K562 (cell line): ENCODE measurements around the gene TBCC. TPM values are rescaled to one million over a fixed set of nuclear protein-coding genes. Genes with fewer than 3 reads are reported as not detected.

Source experiments
- AFF4 ChIP-seq: sonication (generic); formaldehyde crosslinking; IDR thresholded peaks from 2 replicates; pipeline ENCODE4 v1.8.0; 2023; ENCODE audit warnings: mild to moderate bottlenecking, missing genetic modification reagents
- CBX2 ChIP-seq: fragments of 200-600 bp; sonication (generic); IDR thresholded peaks from one replicate; pipeline ENCODE4 v1.6.1; 2012; ENCODE audit warnings: mild to moderate bottlenecking, low read length, inconsistent platforms; ENCODE audit not compliant: insufficient read depth, poor library complexity, severe bottlenecking
- DIDO1 ChIP-seq: fragments of 450-650 bp; IDR thresholded peaks from 2 replicates; pipeline ENCODE4 v1.6.1; 2016; ENCODE audit warnings: low read depth, missing biosample characterization, missing genetic modification characterization
- ETS1 ChIP-seq: conservative IDR thresholded peaks from 2 replicates; pipeline ENCODE4 v1.6.1; 2011; ENCODE audit warnings: low read depth, mild to moderate bottlenecking, low read length; ENCODE audit not compliant: control insufficient read depth
- IRF1 ChIP-seq: sonication (generic); formaldehyde crosslinking; IDR thresholded peaks from 2 replicates; pipeline ENCODE4 v1.8.0; 2022; ENCODE audit warnings: missing genetic modification reagents, mild to moderate bottlenecking, borderline replicate concordance
- L3MBTL2 ChIP-seq: fragments of 450-650 bp; IDR thresholded peaks from 2 replicates; pipeline ENCODE4 v1.6.1; 2016; ENCODE audit warnings: mild to moderate bottlenecking, moderate library complexity
- RAD51 ChIP-seq: fragments of 450-650 bp; IDR thresholded peaks from 2 replicates; pipeline ENCODE4 v1.7.1; 2016; ENCODE audit warnings: low read depth, mild to moderate bottlenecking, borderline replicate concordance
- SMAD4 ChIP-seq: fragments of 250-450 bp; sonication (Bioruptor Pico); conservative IDR thresholded peaks from 2 replicates; pipeline ENCODE4 v1.8.0; 2021; ENCODE audit warnings: inconsistent platforms, mild to moderate bottlenecking, moderate library complexity
- SMARCA5 ChIP-seq: fragments of 450-650 bp; IDR thresholded peaks from 2 replicates; pipeline ENCODE4 v1.6.1; 2016
- SPI1 ChIP-seq: IDR thresholded peaks from 2 replicates; pipeline ENCODE4 v1.6.1; 2011; ENCODE audit warnings: low read depth, low read length, control low read depth, borderline replicate concordance
- TCF3 ChIP-seq: sonication (generic); formaldehyde crosslinking; IDR thresholded peaks from 2 replicates; pipeline ENCODE4 v1.4.0; 2020; ENCODE audit warnings: mild to moderate bottlenecking, missing genetic modification reagents
- ZBTB7A ChIP-seq: IDR thresholded peaks from 2 replicates; pipeline ENCODE4 v1.6.1; 2011; ENCODE audit warnings: low read depth, mild to moderate bottlenecking, low read length, moderate library complexity, borderline replicate concordance; ENCODE audit not compliant: control insufficient read depth
- ZNF175 ChIP-seq: fragments of 200-800 bp; sonication (Bioruptor generic); IDR thresholded peaks from 2 replicates; pipeline ENCODE4 v1.6.1; 2016; ENCODE audit warnings: low read depth, mild to moderate bottlenecking, missing genetic modification characterization, missing compliant biosample characterization
- ZNF408 ChIP-seq: fragments of 250-450 bp; sonication (Bioruptor Pico); IDR thresholded peaks from 2 replicates; pipeline ENCODE4 v1.4.0; 2020; ENCODE audit warnings: low read depth, mild to moderate bottlenecking, moderate library complexity
- ZNF592 ChIP-seq: fragments of 450-650 bp; IDR thresholded peaks from 2 replicates; pipeline ENCODE4 v1.6.1; 2017; ENCODE audit warnings: antibody characterized with exemption, mild to moderate bottlenecking
- ZNF75A ChIP-seq: fragments of 450-650 bp; formaldehyde crosslinking; IDR thresholded peaks from 2 replicates; pipeline ENCODE4 v1.4.0; 2020; ENCODE audit warnings: mild to moderate bottlenecking
- polyA plus RNA-seq, 8 experiments: library from polyadenylated mRNA; depleted of rRNA in 4 of 8; stranded (reverse) in 5 of 8; unstranded in 3 of 8; fragments of >200 nt; fragmentation: Nextera tagmentation in 2 of 8; fragmentation: Illumina TruSeq in 1 of 8; extraction: Ambion mirVana in 2 of 8; extraction: Trizol in 1 of 8; gene quantifications; 2 replicates each; pipeline versions ENCODE4 v1.2.1 to v1.2.3, GENCODE V29; 2011 to 2014; ENCODE audit warnings: inconsistent platforms in 1 of 8, missing spikeins in 1 of 8
- total RNA-seq, 7 experiments: library from RNA; depleted of rRNA in 6 of 7; stranded (reverse); fragments of >200 nt in 6 of 7; fragmentation: Illumina TruSeq in 2 of 7; extraction: Trizol in 2 of 7; gene quantifications; 2 replicates each; pipeline versions ENCODE4 v1.2.1 to v1.2.3, GENCODE V29; 2011 to 2021; ENCODE audit warnings: low replicate concordance in 1 of 7
- TF ChIP-seq, protein P1 (sequence below): fragments of 250-450 bp; sonication (Bioruptor Pico); IDR thresholded peaks from 2 replicates; pipeline ENCODE4 v1.8.0; 2021; ENCODE audit warnings: borderline replicate concordance, mild to moderate bottlenecking, moderate library complexity; ENCODE audit not compliant: poor library complexity, severe bottlenecking

The TBCC gene
- total and polyA plus RNA-seq, 9 of the 15 experiments (the other 6 are each of a cell fraction or from before 2014, with no cell fraction given), result 2.8 to 34.1 (median 23.3) TPM

- TF ChIP-seq ZNF592 (no peak), SMAD4 (CRISPR knock-in tag) (peak; percentile 54; the same call in 1 of the 2 replicates), ZNF408 (CRISPR knock-in tag) (no peak), TCF3 (CRISPR knock-in tag) (no peak), IRF1 (CRISPR knock-in tag) (no peak), SMARCA5 (no peak), ETS1 (no peak), SPI1 (no peak), ZBTB7A (no peak), L3MBTL2 (peak; percentile 39; the same call in 1 of the 2 replicates), ZNF175 (no peak), ZNF75A (CRISPR knock-in tag) (no peak), RAD51 (no peak), AFF4 (CRISPR knock-in tag) (no peak), DIDO1 (tag) (no peak), CBX2 (no peak)
- TF ChIP-seq, protein P1, sequence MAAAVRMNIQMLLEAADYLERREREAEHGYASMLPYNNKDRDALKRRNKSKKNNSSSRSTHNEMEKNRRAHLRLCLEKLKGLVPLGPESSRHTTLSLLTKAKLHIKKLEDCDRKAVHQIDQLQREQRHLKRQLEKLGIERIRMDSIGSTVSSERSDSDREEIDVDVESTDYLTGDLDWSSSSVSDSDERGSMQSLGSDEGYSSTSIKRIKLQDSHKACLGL (CRISPR knock-in tag), result no peak
Observed at GRCh38 chr6:42726485-42727086, 19.3 kb downstream of the TBCC start (continued).
